Heart left ventricle (tissue), 13 donors: ENCODE measurements around the gene DHX30.
A peak's percentile ranks its signal among the peaks of the same experiment; 100 is the strongest.

ENCODE experiments used
- CTCF ChIP-seq, 12 donors: fragments of 200-600 bp; sonication (generic) in 4 of 12; IDR thresholded peaks; one replicate each; pipeline versions ENCODE4 v1.5.0 to v1.8.0; 2018 to 2022; ENCODE audit warnings: antibody characterized with exemption in 12 of 12, mild to moderate bottlenecking in 5 of 12
- POLR2A ChIP-seq, 2 donors: fragments of 450-650 bp; IDR thresholded peaks; one replicate each; pipeline ENCODE4 v1.6.1; 2017; ENCODE audit warnings: antibody characterized with exemption in 2 of 2, mild to moderate bottlenecking in 2 of 2, moderate library complexity in 2 of 2
- donor health status: ischemic (EF 13 %, LVEDD 7.1; RV severe dilation, severe dysfunction).
- donor health status: DM: no; HTN: yes; CAD: no.
- donor health status: DM: no; HTN: no; CAD: no.
- donor health status: ischemic (EF 25% LVEDD 6.9; RV normal size, moderate dysfunction).
- donor health status: ischemic (EF 25% LVEDD 5.7; RV mildly dilated, moderate dysfunction).
- donor health status: ischemic (EF 35%, LVEDD 5.7; RV mildly dilated, moderate dysfunction).
- donor health status: nonischemic (EF 11% LVEDD 7.7; RV severe dilation, severe dysfunction).
- donor health status: DM: yes; HTN: yes; CAD: no.
- donor health status: PGD.
- donor health status: ischemic (EF 29% LVEDD 5.4; RV normal size, mild dysfunction).
- donor health status: nonischemic (EF 23%, LVEDD 6.1; RV moderate dilation, normal function).

- TF ChIP-seq POLR2A (IDR thresholded peaks at IDR 0.05), result no peak
- peak in 7 of 12 donors; percentile 9 to 36 (median 21) for TF ChIP-seq CTCF (IDR thresholded peaks at IDR 0.05)
Measured at GRCh38 chr3:47799733-47800132, 3.2 kb upstream of the DHX30 start.
